ENCODE results near the gene WDR74.

DNA sequence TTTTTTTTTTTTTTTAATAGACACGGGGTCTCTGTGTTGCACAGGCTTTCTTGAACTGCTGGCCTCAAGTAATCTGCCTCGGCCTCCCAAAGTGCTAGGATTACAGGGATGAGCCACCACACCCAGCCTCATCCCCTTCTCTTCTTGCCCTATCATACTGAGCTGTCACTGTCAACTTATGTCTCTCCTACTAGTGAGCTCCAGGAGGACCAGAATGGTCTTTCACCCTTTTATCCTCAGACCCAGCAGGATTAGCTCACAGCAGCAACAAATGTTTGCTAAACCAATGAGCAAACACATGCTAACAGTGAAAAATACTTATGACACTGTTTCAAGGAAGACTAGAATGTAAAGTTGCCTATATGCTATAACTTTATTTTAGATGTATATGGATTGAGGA, 27.7 kb downstream of the WDR74 start:
- no peak for TF ChIP-seq CTCF (IDR thresholded peaks at IDR 0.05)
- no peak for TF ChIP-seq POLR2AphosphoS5 (IDR thresholded peaks at IDR 0.05)
- no peak for TF ChIP-seq POLR2A (IDR thresholded peaks at IDR 0.05)
- no peak for TF ChIP-seq EP300 (IDR thresholded peaks at IDR 0.05)

All from upper lobe of left lung (tissue), 4 donors.